ENCODE results near the gene HS6ST3.

GRCh38 chr13:96141032-96141431, 51.1 kb downstream of the HS6ST3 start:
- TF ChIP-seq, protein P1, sequence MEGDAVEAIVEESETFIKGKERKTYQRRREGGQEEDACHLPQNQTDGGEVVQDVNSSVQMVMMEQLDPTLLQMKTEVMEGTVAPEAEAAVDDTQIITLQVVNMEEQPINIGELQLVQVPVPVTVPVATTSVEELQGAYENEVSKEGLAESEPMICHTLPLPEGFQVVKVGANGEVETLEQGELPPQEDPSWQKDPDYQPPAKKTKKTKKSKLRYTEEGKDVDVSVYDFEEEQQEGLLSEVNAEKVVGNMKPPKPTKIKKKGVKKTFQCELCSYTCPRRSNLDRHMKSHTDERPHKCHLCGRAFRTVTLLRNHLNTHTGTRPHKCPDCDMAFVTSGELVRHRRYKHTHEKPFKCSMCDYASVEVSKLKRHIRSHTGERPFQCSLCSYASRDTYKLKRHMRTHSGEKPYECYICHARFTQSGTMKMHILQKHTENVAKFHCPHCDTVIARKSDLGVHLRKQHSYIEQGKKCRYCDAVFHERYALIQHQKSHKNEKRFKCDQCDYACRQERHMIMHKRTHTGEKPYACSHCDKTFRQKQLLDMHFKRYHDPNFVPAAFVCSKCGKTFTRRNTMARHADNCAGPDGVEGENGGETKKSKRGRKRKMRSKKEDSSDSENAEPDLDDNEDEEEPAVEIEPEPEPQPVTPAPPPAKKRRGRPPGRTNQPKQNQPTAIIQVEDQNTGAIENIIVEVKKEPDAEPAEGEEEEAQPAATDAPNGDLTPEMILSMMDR (IDR thresholded peaks at IDR 0.05; ENCODE audit: low read length): peak; percentile 30
- TF ChIP-seq EZH2 (IDR thresholded peaks at IDR 0.05; ENCODE audit: borderline replicate concordance, low read length): no peak

Data from OCI-LY1 (cell line).